ENCODE data around the gene KMT2B.

Gene KMT2B

DNA sequence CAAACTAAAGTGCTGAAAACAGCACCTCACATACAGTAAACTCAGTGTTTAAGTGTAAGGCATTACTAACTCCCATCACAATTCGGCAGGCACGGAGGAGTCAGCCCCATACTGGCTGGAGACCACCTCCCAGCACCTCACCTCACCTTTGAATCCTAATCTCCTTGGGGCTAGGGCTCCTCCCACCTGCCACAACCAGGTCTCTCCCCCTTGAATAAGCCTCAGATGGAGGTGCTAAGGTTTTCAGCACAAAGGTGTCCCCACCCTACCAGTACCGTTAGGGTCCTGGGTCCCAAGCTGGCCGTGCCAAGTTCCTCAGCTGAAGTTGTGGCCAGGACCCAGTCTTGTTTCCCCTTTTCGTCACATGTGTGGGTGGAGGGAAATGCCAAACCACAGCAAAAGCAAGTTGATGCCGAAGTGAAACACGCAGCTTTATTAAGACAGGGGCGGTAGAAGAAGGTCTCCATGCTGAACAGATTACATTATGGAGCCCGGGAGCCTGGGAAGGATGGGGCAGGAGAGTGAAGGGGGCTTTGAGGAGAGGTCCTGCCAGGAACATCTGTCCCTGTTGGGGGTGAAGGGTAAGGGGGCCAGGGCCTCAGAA lies 24.4 kb downstream of the KMT2B start, which contains the start of gene IGFLR1:
Gene IGFLR1 (minus strand): TSS at position 332 of the 604 bp plus-strand sequence. CDS start 1,272 bp downstream, outside the sequence.
- DNase-seq: no peak

- DNase-seq: no peak
These were observed 26.0 kb downstream of the KMT2B start for GRCh38 chr19:35743640-35744429.

GRCh38 chr19:35744430-35745327 lies 26.9 kb downstream of the KMT2B start:
- DNase-seq: peak; percentile 97

- DNase-seq: peak; percentile 99
These were observed 27.7 kb downstream of the KMT2B start, which contains the start of the genes PSENEN and U2AF1L4 for GRCh38 chr19:35745328-35746086. Gene PSENEN (plus strand): TSS chr19:35745651. CDS start chr19:35745931, 280 bp downstream. Gene U2AF1L4 (minus strand): TSS chr19:35745418. CDS start chr19:35745391, 27 bp downstream.

DNA sequence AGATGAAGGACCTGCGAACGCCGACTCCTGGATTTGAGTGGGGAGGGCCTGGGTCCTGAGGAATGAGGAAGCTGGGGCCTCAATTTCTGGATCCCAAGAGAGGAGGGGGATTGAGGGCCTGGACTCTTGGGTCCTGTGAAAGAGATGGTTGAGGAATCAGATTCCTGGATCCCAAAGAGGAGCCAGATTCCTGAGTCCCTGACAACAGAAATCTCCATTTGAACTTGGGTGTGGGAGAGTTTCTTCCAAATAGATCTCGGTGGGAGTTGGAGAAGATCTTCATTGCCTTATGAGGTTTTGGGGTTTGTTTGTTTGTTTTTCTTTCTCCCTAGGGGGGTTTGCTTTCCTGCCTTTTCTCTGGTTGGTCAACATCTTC lies 28.3 kb downstream of the KMT2B start:
- no peak for DNase-seq

GRCh38 chr19:35746531-35746930 lies 28.7 kb downstream of the KMT2B start:
- no peak for DNase-seq

DNA sequence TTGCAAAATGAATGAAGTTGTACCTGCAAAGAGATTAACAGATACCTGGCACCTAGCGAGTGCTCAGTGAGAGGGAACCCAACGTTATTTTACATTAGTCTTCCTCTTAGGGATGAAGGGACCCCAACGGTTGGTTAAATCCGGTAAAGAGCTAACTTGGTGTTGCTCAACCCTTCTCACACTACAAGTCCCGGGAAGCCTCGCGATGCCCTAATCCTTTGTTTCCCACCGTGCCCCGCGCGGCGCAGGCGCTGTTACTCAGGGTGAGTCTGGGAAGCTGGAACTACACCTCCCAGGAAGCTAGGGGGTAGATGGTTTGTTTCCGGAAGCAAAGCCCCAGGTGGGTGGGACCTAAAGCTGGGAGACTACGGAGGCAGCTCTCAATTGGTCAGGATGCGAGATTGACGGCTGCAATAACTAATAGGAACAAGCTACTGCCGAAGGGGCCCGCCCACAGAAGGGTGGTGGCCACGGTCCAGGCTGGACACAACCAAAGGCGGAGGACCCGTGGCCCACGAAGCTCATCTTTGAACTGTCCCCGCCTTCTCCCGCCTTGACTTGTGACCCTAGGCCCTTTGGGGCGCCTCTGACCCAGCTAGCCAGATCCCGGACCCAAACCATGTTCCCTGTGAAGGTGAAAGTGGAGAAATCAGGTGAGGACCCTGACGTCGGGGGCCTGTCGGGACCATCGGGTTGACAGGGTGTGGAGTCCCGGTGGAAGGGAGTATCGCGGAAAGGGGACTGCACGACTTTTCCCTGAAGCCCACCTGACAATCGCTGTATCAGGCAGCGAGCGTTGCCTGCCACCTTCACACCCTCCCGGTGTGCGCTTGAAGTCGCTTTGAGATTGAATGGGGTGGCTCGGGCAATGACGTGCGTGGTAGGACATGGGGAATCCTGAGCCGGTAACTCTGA lies 30.6 kb downstream of the KMT2B start, which contains the start of gene LIN37:
Gene LIN37 (plus strand): TSS at position 471 of the 915 bp plus-strand sequence. CDS start 149 bp downstream, at position 620.
- DNase-seq: peak; percentile 99

- no peak for DNase-seq
These were observed 32.4 kb downstream of the KMT2B start for GRCh38 chr19:35750167-35750566.

DNA sequence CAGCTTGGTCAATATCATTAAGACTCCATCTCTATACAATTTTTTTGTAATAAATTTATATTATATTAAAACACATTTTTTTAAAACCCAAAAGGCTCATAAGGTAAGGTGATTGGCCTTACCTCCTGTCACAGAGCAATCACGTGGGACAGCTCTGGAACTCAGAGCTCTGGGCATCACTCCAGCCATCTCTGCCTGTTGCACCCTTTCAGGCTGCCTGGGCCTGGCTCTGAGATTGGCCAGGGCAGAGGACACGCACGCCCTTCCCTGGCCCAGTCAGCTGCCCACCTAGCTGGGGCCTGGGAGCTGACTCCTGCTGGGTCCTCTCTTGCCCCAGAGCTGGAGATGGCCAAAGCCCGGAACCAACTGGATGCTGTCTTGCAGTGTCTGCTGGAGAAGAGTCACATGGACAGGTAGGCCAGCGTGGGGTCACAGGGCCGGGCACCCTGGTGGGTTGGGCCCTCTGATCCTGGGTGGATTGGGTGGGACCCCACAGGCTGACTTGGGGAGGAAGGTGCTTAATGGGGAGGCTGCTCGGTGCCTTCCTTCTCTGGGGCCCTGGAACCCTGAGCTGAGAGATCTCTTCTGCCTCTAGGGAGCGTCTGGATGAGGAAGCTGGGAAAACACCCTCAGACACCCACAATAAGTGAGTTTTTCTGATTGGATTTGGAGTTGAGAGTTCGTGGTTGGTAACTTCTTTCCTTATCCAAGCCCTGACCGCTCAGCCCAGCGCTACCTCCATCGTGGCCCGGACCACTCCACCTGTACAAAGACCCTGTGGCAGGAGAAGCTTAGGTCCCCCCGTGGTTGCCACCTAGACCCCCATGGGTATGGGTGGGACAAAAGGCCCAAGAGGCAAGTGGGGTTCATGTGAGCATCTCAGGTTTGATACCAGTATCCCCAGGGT lies 34.3 kb downstream of the KMT2B start:
- no peak for DNase-seq

DNA sequence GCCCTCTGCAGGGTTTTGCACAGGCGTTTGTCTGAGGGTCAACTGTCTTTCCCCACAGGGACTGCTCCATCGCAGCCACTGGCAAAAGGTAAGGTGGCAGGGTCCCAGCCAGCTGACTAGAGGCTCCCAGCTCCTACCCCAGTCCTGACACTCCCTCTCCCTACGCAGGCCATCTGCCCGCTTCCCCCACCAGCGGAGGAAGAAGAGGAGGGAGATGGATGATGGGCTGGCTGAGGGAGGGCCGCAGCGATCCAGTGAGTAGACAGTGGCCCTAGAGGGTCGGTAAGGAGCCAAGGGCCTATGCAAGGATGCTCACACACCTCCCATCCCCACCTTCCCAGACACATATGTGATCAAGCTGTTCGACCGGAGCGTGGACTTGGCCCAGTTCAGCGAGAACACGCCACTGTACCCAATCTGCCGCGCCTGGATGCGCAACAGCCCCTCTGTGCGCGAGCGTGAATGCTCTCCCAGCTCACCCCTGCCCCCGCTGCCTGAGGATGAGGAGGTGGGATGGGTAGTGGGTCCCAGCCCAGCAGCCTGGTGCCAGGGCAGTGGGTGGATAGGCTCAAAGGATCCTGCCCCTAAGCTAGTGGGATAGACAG lies 35.0 kb downstream of the KMT2B start:
- no peak for DNase-seq

DNA sequence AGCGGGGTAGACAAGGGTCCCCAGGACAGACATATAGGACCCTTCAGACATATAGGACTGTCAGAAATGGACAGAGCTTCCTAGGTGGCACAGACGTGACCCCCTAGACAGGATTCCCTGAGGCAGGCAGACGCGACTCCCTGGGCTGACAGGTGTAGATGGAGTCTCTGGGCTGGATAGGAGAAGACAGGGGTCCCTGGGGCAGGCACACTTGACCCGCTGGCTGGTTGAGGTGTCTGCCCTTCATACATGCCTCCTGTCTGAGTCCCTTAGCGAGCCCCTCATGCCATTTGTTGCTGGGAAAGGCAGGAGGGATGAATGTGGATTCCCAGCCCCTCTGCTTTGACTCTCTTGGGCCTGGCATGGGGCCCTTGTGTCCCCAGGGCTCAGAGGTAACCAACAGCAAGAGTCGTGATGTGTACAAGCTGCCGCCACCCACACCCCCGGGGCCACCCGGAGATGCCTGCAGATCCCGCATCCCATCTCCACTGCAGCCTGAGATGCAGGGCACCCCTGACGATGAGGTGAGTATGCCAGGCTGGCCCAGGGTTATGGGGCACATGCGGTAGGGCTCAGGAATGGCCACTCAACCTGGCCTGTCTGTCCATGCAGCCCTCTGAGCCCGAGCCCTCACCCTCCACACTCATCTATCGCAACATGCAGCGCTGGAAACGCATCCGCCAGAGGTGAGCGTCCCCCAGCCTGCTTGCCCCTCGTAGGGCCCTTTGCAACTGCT lies 36.0 kb downstream of the KMT2B start:
- no peak for DNase-seq

GRCh38 chr19:35754370-35755130 lies 36.7 kb downstream of the KMT2B start:
- no peak for DNase-seq

DNA sequence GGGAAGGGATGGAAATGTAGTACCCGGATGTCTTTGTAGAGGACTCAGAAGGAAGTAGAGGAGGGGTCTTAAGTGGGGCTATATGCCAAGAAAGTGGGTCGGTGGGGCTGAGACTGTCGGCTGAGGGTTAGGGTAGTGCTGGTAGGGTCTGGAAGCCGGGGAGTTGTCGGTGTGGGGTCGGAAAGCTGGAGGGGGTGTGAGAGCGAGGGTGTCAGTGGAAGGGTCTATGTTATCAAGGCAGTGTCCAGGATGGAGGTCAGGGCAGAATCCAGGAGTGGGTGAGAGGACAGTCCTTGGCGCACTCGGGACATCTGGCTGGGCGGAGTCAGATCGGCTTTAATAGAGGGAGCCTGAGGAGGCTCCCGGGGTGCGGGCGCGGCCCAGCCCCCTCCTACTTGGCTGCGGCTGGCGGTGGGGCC lies 37.3 kb downstream of the KMT2B start:
- DNase-seq: no peak

DNA sequence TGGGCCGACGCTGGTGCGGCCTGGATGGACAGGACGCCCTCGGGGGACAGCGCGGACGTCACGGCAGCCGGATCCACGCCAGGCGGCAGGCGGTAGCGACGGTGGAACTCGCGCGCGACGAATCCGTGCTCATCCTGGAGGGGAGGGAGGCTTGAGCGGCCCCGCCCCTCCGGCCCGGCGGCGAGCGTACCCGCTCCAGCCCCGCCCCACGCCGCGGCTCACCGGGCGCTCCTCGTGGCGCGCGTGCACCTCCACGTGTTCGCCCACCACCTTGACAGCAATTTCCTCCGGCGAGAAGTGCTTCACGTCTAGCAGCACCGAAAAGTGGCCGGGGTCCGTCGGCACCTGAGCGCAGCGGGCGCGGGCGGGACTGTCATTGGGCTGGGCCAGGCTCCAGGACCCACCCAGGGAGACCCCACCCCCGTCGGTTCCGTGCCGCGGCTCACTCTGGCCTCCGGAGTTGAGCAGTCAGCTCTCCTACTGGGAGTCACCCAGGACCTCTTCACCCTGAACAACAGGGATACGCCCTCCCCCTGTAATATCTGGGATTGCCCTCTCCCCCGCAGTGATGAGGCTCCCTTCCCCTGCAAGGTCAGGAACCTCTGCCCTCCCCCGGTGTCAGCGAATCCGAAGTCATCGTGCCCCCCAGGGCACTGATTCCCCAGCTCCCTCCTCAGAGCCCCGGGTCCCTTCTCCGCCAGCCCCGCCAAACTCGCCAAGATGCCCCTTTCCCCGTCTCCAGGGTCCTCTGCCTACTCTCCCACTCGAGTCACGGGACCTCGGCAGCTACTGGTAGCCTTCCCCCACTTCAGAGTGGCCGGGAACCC lies 38.0 kb downstream of the KMT2B start:
- DNase-seq: peak; percentile 47

DNA sequence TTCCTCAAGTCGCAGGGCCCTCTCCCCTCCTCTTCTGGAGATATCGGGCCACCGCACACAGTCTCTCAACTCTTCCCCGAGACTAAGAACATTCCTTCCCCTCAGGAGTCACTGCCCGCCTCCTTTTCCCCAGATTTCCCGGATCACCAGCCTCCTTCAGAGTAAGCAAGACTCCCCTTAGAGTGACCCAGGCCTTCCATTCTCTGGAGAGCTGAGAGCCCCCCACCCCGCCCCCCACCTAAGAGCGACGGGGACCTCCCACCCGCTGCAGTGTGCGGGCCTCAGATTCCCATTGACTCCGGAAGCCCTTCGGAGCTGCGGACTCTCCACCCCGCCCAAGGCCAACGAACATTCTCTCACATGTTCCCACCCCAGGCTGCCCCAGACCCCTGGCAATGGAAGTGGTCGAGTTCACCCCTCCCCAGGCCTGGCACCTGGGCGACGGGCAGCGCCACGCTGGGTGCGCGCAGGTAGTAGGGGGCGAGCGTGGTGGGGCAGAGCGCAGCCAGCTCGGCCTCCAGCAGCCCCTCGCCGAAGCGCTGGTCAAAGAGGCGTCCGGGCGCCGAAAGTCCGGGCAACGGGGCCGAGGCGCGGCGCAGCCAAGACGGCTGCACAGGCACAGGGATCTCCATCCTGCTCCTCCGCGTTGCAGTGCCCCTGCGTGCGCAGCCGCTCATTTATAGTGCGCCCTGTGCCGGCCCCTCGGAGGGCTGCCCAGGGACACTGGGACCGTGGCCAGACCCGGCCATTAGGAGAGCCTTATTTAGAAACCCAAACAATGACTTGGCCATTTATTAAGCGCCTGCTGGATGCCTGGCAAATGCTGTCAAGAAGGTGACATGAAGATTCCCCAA lies 38.8 kb downstream of the KMT2B start, which contains the start of gene HSPB6:
Gene HSPB6 (minus strand): TSS at position 653 of the 854 bp plus-strand sequence. CDS start 21 bp downstream, at position 632.
- DNase-seq: peak; percentile 64
